Measurements from ENCODE around the gene TCF25.

DNA sequence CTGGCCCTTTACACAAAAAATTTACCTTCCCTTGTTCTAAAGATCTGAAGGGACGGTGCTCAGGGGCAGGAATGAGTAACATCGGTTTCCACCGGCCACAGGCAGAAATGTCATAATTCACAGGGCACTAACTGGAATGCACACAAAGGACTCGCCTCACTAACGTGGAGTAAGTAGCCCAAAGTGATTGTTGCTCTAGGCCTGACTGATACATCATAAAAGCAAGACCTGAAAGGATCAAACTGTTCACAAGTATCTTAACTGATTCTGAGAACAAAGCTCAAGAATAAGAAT lies 8.9 kb upstream of the TCF25 start:
- TF ChIP-seq, protein P1, sequence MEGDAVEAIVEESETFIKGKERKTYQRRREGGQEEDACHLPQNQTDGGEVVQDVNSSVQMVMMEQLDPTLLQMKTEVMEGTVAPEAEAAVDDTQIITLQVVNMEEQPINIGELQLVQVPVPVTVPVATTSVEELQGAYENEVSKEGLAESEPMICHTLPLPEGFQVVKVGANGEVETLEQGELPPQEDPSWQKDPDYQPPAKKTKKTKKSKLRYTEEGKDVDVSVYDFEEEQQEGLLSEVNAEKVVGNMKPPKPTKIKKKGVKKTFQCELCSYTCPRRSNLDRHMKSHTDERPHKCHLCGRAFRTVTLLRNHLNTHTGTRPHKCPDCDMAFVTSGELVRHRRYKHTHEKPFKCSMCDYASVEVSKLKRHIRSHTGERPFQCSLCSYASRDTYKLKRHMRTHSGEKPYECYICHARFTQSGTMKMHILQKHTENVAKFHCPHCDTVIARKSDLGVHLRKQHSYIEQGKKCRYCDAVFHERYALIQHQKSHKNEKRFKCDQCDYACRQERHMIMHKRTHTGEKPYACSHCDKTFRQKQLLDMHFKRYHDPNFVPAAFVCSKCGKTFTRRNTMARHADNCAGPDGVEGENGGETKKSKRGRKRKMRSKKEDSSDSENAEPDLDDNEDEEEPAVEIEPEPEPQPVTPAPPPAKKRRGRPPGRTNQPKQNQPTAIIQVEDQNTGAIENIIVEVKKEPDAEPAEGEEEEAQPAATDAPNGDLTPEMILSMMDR (IDR thresholded peaks at IDR 0.05 in 4 of 5, conservative IDR thresholded peaks at IDR 0.05 in 1 of 5) = no peak
- no peak for TF ChIP-seq POLR2A (IDR thresholded peaks at IDR 0.05)

Measured in gastrocnemius medialis (tissue), 4 donors.